GM23248 (cell line): ENCODE data around the gene TOR1AIP2.

Experiments
- EZH2 ChIP-seq: fragments of 200-600 bp; sonication (generic); IDR thresholded peaks from 2 replicates; pipeline ENCODE4 v1.6.1; 2018; ENCODE audit warnings: antibody characterized with exemption, mild to moderate bottlenecking; ENCODE audit not compliant: insufficient read depth, poor library complexity, severe bottlenecking
- EZH2phosphoT487 ChIP-seq: fragments of 200-600 bp; sonication (generic); IDR thresholded peaks from 2 replicates; pipeline ENCODE4 v1.6.1; 2018; ENCODE audit warnings: antibody characterized with exemption, moderate library complexity, mild to moderate bottlenecking, low read depth; ENCODE audit not compliant: insufficient read depth

DNA sequence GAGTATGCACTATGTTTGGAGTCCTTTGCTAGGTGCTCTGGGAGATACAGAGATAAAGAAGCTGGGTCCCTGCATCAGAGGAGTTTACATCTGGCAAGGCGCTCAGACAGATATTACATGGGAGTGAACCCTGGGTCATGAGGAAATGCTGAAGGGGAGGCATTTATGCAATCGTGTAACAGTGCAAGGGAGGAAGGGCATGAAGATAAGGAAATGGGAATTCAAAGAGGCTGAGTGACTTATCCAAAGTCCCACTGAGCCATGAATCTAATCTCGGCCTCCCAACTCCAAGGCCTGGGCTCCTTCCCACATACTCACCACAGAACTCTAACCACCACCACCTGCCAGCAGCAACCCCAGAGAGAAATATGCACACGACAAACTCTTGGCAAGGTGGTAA, 82.9 kb downstream of the TOR1AIP2 start:
- no peak for TF ChIP-seq EZH2
- no peak for TF ChIP-seq EZH2phosphoT487
